ENCODE data around the gene THAP10. TPM values are rescaled to one million over a fixed set of nuclear protein-coding genes. Genes with fewer than 3 reads are reported as not detected.

THAP10 gene
- total and polyA plus RNA-seq, 5 donors = 1.8 to 4.9 (median 4.1) TPM

DNA sequence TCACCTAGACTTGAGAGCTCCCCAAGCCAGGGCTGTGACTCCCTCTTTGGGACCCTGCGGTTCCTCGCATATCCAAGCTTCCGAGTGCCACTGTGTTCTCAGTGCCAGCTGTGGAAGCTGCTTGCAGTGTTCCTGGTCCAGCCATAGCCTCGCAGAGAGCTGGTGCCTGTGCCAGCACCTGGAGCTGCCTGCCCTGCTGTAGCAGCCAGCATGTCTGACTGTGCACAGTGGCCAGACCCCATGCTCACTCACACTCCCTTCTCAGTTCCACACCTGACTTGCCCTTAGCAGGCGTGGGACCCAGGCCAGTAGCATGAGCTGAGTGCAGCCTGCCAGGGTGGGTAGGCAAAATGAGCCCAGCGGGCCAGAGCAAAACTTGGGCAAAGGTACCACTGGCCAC lies 25.7 kb upstream of the THAP10 start:
- no peak for ATAC-seq
- WGBS = 96% methylated on average over 6 of the region's 6 CpGs

DNA sequence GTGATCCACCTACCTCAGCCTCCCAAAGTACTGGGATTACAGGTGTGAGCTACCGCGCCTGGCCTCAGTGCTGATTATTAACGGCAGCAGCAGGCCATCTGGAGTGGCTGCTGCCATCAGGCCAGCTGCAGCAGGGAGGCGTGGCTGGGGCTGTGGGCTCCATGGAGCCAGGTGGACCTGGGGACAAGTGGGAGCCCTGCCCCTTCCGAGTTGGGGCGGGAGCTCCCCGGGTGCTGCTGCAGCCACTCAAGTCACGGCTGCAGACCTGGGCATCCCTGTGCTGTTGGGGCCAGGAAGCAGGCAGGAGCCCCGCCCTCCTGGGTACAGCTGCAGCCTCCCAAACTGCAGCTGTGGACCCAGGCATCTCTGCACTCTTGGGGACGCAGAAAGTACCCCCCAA lies 24.3 kb upstream of the THAP10 start:
- Histone ChIP-seq H3K9me3 (ENCODE audit: control insufficient read depth, low read length) (no peaks in the 10 kb centered on the region), H3K4me1 (ENCODE audit: control insufficient read depth, insufficient read depth, low read length) (no peaks in the 10 kb centered on the region), H3K27me3 (ENCODE audit: control insufficient read depth, insufficient read depth) (no peaks in the 10 kb centered on the region), H3K27ac (ENCODE audit: low read length) (no peak overlapping the region), H3K4me3 (ENCODE audit: low read length) (no peak overlapping the region)
- intact Hi-C loops (cut with DNase I) = no loop called here
- peak in 1 of 3 donors; percentile 44 for DNase-seq
- 94% methylated on average over 10 of the region's 10 CpGs for WGBS
- no peak for ATAC-seq

More for the DNA sequence above, 25.7 kb upstream of the THAP10 start:
- Histone ChIP-seq H3K27ac (ENCODE audit: low read length) (no peak overlapping the region), H3K27me3 (ENCODE audit: control insufficient read depth, insufficient read depth) (no peaks in the 10 kb centered on the region), H3K4me1 (ENCODE audit: control insufficient read depth, insufficient read depth, low read length) (no peaks in the 10 kb centered on the region), H3K4me3 (ENCODE audit: low read length) (no peak overlapping the region), H3K9me3 (ENCODE audit: control insufficient read depth, low read length) (no peaks in the 10 kb centered on the region)
- DNase-seq = no peak
- intact Hi-C loops (cut with DNase I) = no loop called here

DNA sequence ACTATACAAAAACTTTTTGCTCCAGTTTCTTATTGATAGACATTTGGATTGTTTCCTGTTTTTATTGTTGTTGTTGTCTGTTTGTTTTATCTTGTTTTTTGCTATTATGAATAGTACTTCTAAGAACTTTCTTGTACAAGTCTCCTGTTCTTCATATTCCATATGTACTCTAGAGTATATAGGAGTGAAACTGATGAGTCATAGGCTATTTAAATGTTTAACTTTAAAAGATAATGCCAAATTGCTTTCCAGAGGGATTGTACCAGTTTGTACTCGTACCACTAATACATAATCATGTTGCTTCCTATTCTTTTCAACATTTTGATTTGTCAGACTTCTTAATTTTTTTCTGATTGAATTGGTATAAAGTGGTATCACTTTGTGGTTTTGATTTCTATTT lies 20.0 kb upstream of the THAP10 start:
- Histone ChIP-seq H3K9me3 (ENCODE audit: control insufficient read depth, low read length) (peaks cover 6% of the 10 kb centered on the region), H3K4me1 (ENCODE audit: control insufficient read depth, insufficient read depth, low read length) (no peaks in the 10 kb centered on the region), H3K27me3 (ENCODE audit: control insufficient read depth, insufficient read depth) (no peaks in the 10 kb centered on the region), H3K27ac (ENCODE audit: low read length) (no peak overlapping the region), H3K4me3 (ENCODE audit: low read length) (no peak overlapping the region)
- intact Hi-C loops (cut with DNase I) = no loop called here
- 94% methylated on average over 1 of the region's 1 CpG for WGBS
- ATAC-seq (no peak), DNase-seq (no peak)

DNA sequence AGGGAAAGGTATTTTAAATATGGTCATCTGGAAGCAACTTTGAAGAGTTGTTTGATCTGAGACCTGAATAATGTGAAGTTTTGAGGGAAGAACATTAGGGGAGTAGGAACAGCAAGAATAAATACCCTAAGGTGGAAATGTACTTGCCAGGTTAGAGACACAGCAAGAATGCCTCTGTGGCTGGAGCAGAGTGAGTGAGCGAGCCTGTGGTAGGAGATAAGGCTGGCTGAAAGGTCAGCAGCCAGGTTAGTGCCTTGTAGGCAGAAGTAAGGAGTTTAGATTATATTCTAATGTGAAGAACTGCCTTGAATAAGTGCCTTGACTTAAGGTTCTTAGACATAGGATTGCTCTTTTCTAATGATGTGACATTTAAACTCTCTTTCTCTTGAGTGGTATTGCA lies 18.7 kb upstream of the THAP10 start:
- peaks cover 6% of the 10 kb centered on the region for H3K9me3 ChIP-seq (ENCODE audit: control insufficient read depth, low read length)

DNA sequence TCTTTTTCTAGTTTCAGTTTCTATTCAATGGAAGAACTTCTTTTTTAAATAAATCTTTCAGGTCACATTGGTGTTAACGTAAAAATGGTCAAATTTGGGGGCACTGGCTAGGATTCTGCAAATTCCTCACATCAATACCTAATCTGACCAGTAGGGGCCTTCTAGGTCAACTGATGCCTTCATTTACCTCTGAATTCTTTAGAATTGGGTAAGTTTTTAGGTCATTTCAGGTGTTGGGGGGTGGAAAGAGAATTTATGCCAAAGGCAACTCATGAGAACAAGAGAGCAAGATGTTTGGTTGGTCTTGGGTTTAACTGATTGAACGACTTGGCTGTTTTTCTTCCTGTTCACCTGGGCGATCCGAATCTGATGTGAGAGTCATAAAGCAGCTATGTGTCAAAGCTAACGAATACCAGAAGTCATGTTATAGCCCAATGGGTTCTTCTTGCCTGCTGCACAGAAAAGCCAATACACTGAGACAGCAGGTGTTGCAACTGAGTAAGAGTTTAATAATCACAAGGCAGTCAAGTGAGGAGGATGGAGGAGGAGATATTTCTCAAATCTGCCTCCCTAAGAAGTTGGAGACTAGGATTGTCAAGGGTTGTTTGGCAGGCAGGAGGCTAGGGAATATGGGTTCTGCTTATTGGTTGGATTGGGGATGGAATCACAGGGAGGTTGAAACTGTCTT lies 15.7 kb upstream of the THAP10 start:
- WGBS = 95% methylated on average over 5 of the region's 5 CpGs
- no peaks in the 10 kb centered on the region for H3K4me1 ChIP-seq (ENCODE audit: control insufficient read depth, insufficient read depth, low read length)
- no peaks in the 10 kb centered on the region for H3K27me3 ChIP-seq (ENCODE audit: control insufficient read depth, insufficient read depth)
- no peak for DNase-seq
- H3K9me3 ChIP-seq (ENCODE audit: control insufficient read depth, low read length) = peaks cover 6% of the 10 kb centered on the region
- ATAC-seq = no peak
- intact Hi-C loops (cut with DNase I) = no loop called here
- no peak overlapping the region for H3K4me3 ChIP-seq (ENCODE audit: low read length)
- no peak overlapping the region for H3K27ac ChIP-seq (ENCODE audit: low read length)

More for the DNA sequence above, 18.7 kb upstream of the THAP10 start:
- Histone ChIP-seq H3K27me3 (ENCODE audit: control insufficient read depth, insufficient read depth) (no peaks in the 10 kb centered on the region), H3K4me3 (ENCODE audit: low read length) (no peak overlapping the region), H3K27ac (ENCODE audit: low read length) (no peak overlapping the region), H3K4me1 (ENCODE audit: control insufficient read depth, insufficient read depth, low read length) (no peaks in the 10 kb centered on the region)
- ATAC-seq = no peak
- intact Hi-C loops (cut with DNase I) = no loop called here
- no peak for DNase-seq
- WGBS = 74% methylated on average over 1 of the region's 1 CpG

DNA sequence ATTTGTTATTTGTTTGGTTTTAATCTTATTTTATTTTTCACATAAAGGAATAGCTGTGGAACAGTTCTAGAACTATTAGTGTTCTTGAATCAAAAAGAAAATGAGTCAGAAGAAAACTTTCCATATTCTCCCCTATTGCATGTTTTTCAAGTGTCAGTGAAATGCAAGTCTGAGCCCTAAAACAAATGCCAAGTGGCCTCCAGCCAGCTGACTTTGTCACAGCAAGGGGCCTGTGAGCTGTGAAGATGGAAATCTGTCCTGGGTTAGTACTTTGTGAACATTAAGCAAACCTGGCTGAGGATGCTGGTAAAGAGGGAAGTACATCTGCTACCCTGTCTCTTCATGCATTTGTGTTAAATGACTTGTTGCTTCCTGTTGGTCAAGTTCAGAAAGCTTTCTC lies 14.6 kb upstream of the THAP10 start:
- intact Hi-C loops (cut with DNase I) = no loop called here
- no peak overlapping the region for H3K4me3 ChIP-seq (ENCODE audit: low read length)
- H3K4me1 ChIP-seq (ENCODE audit: control insufficient read depth, insufficient read depth, low read length) = no peaks in the 10 kb centered on the region
- H3K27ac ChIP-seq (ENCODE audit: low read length) = no peak overlapping the region
- no peak for ATAC-seq
- no peak for DNase-seq
- no peaks in the 10 kb centered on the region for H3K27me3 ChIP-seq (ENCODE audit: control insufficient read depth, insufficient read depth)
- H3K9me3 ChIP-seq (ENCODE audit: control insufficient read depth, low read length) = peaks cover 6% of the 10 kb centered on the region

DNA sequence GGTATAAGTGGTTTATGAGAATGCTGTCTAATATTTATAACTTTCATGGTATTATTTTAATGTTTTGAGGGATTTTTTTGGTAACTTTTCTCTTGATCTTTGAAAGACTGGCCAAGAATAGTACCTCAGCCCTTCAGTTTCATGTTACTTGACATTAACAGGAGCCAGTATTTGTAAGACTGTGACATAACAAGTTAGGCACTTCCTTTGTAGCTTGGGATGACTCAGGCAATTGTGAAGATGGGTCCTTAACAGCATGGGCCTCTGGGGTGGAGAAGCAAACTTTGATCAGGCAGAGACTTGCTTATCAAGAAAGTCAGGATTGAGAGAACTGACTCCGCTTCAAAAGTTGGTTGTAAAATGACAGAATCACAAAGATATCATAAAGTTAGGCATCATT lies 9.9 kb upstream of the THAP10 start:
- H3K27ac ChIP-seq (ENCODE audit: low read length) = no peak overlapping the region
- ATAC-seq (peak in 1 of 2 donors; percentile 25), DNase-seq (no peak)
- H3K4me1 ChIP-seq (ENCODE audit: control insufficient read depth, insufficient read depth, low read length) = no peaks in the 10 kb centered on the region
- intact Hi-C loops (cut with DNase I) = no loop called here
- no peaks in the 10 kb centered on the region for H3K9me3 ChIP-seq (ENCODE audit: control insufficient read depth, low read length)
- WGBS = 98% methylated on average over 1 of the region's 1 CpG
- no peak overlapping the region for H3K4me3 ChIP-seq (ENCODE audit: low read length)
- no peaks in the 10 kb centered on the region for H3K27me3 ChIP-seq (ENCODE audit: control insufficient read depth, insufficient read depth)

DNA sequence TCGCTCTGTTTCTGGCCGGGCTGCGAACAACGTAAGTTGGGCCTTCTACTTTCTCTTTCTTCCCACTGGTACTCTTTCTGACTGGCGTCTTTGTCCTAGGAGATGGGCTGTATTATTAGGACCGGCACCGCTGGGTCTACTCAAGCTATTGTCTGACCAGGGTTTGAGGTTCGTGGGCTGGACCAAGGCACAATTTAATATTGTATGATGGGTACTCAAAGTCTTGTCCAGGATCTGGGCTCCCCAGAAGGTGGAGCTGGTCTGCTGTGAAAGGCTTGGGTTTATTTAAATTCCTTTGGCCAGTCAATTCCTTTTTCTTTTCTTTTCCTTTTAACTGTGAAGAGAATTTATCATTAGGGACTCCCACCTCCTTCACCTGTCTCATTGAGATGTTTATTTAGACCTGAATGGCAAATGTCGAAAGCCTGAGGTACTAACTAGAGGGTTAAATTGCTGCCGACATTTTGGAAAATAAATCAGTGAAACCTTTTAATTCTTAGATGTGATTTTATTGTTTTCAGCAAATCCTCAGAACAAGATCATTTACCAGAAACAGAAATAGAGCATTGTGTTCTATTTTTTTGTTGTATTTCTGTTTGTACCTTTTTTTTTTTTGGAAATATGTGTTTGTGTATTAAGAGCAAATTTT lies 803 bp upstream of the THAP10 start:
- DNase-seq = peak in 1 of 3 donors; percentile 61
- Histone ChIP-seq H3K27me3 (ENCODE audit: control insufficient read depth, insufficient read depth) (no peaks in the 10 kb centered on the region), H3K4me1 (ENCODE audit: control insufficient read depth, insufficient read depth, low read length) (no peaks in the 10 kb centered on the region), H3K27ac (ENCODE audit: low read length) (peak overlapping the region; percentile 71), H3K4me3 (ENCODE audit: low read length) (peak overlapping the region; percentile 85), H3K9me3 (ENCODE audit: control insufficient read depth, low read length) (no peaks in the 10 kb centered on the region)
- intact Hi-C loops (cut with DNase I) = loop anchor here in 2 of 4 donors (10.0 kb wide), 1 partner anchor 212 kb away; no protein-coding TSS in a partner anchor
- 5% methylated on average over 10 of the region's 10 CpGs for WGBS
- ATAC-seq = peak; percentile 53 to 66

DNA sequence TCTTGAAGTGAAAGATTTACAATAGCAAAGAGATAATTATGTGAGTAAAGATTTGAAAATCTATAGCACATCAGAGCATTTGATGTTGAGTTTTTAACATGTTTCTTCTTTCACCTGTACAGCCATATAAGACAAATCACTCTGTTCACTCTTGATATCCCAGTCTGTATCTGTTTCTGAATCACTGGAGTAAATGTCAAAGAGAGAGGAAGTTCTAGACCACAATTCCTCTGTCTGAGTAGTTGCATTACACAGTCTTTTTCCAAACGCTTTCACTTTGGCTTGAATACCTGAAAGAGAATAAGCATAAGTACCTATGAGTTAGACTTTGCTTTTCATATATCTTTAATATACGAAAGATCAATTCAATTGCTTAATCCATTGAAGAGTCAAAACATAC lies 9.9 kb downstream of the THAP10 start:
- Histone ChIP-seq H3K4me3 (ENCODE audit: low read length) (no peak overlapping the region), H3K27me3 (ENCODE audit: control insufficient read depth, insufficient read depth) (no peaks in the 10 kb centered on the region), H3K4me1 (ENCODE audit: control insufficient read depth, insufficient read depth, low read length) (no peaks in the 10 kb centered on the region), H3K9me3 (ENCODE audit: control insufficient read depth, low read length) (no peaks in the 10 kb centered on the region), H3K27ac (ENCODE audit: low read length) (no peak overlapping the region)
- WGBS = 87% methylated on average over 2 of the region's 2 CpGs
- intact Hi-C loops (cut with DNase I) = no loop called here
- DNase-seq = no peak
- ATAC-seq = no peak

DNA sequence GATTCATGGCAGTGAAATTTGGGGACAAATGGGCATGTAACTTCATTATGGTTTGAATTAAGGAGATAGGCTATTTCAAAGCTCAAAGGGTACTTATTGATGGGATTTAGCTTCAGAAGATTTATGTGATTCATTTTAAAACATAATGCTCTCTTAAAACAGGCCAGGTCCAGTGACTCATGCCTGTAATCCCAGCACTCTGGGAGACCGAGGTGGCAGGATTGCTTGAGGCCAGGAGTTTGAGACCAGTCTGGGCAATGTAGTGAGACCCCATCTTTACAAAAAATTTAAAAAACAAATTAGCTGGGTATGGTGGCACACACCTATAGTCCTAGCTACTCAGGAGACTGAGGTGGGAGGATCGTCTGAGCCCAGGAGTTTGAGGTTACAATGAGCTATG lies 11.5 kb downstream of the THAP10 start:
- Histone ChIP-seq H3K27me3 (ENCODE audit: control insufficient read depth, insufficient read depth) (no peaks in the 10 kb centered on the region), H3K4me3 (ENCODE audit: low read length) (no peak overlapping the region), H3K27ac (ENCODE audit: low read length) (no peak overlapping the region), H3K9me3 (ENCODE audit: control insufficient read depth, low read length) (no peaks in the 10 kb centered on the region), H3K4me1 (ENCODE audit: control insufficient read depth, insufficient read depth, low read length) (no peaks in the 10 kb centered on the region)
- DNase-seq (no peak), ATAC-seq (no peak)
- intact Hi-C loops (cut with DNase I) = no loop called here
- 92% methylated on average over 2 of the region's 2 CpGs for WGBS

DNA sequence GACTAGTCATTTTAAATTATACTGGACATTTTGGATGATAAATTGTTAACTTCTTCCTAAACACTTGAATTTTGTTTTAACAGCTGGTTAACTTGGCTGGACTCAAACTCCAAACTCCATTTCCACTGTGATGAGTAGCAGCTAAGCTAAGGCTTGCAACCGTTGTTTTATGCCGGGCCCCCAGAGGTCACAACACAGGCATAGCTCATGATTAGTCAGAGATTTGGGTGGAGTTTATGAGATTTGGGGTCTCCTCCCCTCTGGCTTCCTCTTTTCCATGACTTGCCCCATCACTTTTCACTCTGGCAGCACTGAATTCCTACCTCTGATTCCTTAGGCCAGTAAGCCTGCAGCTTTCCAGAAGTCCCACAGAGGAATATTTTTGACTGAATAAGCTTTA lies 12.8 kb downstream of the THAP10 start:
- 50% methylated on average over 2 of the region's 2 CpGs for WGBS
- Histone ChIP-seq H3K9me3 (ENCODE audit: control insufficient read depth, low read length) (no peaks in the 10 kb centered on the region), H3K4me3 (ENCODE audit: low read length) (no peak overlapping the region), H3K27ac (ENCODE audit: low read length) (no peak overlapping the region), H3K4me1 (ENCODE audit: control insufficient read depth, insufficient read depth, low read length) (no peaks in the 10 kb centered on the region), H3K27me3 (ENCODE audit: control insufficient read depth, insufficient read depth) (no peaks in the 10 kb centered on the region)
- intact Hi-C loops (cut with DNase I) = loop anchor here (5.0 to 10.0 kb wide), 3 partner anchors 52 to 57 kb away; no protein-coding TSS in a partner anchor
- peak in 1 of 2 donors; percentile 51 for ATAC-seq
- no peak for DNase-seq

Data from right cardiac atrium (tissue), 5 donors.